ENCODE results near the gene NAXE.

NAXE gene

DNA sequence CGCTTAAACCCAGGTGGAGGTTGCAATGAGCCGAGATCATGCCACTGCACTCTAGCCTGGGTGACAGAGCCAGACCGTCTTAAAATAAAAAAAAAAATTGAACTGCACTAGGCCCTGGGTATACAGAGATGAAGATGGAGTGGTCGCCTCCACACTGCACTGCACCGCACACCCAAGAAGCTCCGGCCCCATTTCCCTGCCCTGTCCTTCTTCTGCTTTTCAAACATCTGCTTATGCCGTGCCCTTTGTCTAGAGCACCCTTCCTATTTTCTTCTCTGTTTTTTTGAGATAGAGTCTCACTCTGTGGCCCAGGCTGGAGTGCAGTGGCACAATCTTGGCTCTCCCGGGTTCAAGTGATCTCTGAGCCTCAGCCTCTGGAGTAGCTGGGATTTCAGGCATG lies 36.6 kb upstream of the NAXE start:
- DNase-seq, result no peak

DNA sequence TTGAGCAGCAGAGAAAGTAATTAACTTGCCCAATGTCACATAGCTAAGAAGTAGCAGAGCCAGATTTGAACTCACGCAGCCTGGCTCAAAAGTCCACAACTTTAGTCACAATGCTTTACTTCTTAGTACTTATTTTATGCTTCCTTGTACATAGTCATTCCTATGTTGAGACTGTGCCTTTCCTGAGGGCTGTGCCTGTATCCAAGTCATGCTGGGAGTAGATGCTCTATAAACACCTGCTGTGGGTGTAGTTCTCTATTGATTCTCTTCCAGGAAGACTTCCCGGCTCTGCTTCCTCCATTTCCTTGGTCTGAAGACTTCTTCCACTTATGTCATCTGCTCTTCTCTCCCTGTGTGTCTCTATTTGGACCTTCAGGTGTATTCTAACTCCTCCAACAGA lies 35.9 kb upstream of the NAXE start:
- Mint-ChIP-seq H3K27me3 (no peaks in the 10 kb centered on the region), H3K36me3 (no peaks in the 10 kb centered on the region), H3K27ac (peak overlapping the region; percentile 62), H3K9me3 (no peaks in the 10 kb centered on the region), H3K4me1 (peaks cover 38 to 62% of the 10 kb centered on the region in 2 donors), H3K4me3 (no peak overlapping the region)
- DNase-seq (no peak), ATAC-seq (replicated peaks) (no peak)

More for the DNA sequence above, 36.6 kb upstream of the NAXE start:
- H3K9me3 Mint-ChIP-seq, result no peaks in the 10 kb centered on the region
- ATAC-seq (replicated peaks), result peak in 1 of 2 donors; percentile 53
- H3K27ac Mint-ChIP-seq, result no peak overlapping the region
- H3K27me3 Mint-ChIP-seq, result no peaks in the 10 kb centered on the region
- no peaks in the 10 kb centered on the region for H3K36me3 Mint-ChIP-seq
- H3K4me1 Mint-ChIP-seq, result peaks cover 41 to 67% of the 10 kb centered on the region in 2 donors
- H3K4me3 Mint-ChIP-seq, result no peak overlapping the region

DNA sequence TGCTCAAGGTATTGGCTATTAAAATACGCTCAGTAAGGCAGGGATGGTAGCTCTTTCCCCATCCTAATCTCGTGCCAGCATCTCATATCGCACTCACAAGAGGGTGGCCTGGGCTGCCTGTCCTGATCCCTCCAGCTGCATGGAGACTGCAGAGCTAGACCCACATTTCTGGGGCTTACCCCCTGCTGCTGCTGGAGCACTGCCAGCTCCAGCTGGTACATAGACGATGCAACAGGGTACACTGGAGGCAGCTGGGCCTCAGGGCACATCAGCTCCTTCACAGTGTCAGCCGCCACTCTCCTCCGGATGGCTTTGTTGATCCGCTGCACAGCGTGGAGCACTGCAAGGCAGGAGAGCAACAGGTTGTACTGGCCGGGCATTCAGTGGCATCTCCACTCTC lies 35.2 kb upstream of the NAXE start:
- ATAC-seq (replicated peaks) (no peak), DNase-seq (no peak)
- Mint-ChIP-seq H3K36me3 (no peaks in the 10 kb centered on the region), H3K27me3 (no peaks in the 10 kb centered on the region), H3K4me1 (peaks cover 33 to 56% of the 10 kb centered on the region in 2 donors), H3K9me3 (no peaks in the 10 kb centered on the region), H3K4me3 (no peak overlapping the region), H3K27ac (no peak overlapping the region)

DNA sequence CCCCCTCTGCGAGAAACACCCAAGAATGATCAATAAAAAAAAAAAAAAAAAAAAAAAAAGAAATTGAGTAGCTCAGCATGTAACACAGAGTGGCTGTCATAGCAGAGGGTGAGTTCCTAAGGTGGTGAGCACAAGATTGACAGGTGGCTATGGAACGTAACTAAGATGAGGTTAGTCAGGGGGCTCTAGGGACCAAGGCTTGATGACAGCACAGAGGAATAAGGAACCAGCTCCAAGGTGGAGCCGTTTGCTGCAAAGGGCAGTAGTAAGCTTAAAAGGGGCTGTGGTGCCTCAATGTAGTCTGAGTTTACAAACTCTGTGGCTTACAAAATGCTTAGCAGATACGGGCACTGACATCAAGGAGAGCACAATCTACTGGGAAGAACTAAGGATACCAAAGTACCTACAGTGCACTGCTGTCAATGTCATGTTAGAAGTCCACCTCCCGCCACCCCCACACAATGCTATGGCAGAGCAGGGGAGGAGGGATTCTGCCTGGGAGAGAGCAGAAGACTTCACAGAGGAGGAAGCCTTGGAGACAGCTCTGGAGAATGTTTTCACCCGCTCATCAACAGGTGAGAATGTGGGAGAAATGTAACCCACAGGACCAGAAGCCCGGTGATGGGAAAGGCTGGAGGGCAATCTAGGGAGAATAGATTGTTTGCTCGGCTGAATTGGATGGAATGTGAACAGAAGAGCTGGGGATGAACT lies 32.3 kb upstream of the NAXE start:
- Mint-ChIP-seq H3K27me3 (no peaks in the 10 kb centered on the region), H3K9me3 (no peaks in the 10 kb centered on the region), H3K36me3 (no peaks in the 10 kb centered on the region), H3K4me3 (no peak overlapping the region), H3K4me1 (peaks cover 10 to 27% of the 10 kb centered on the region in 2 donors), H3K27ac (no peak overlapping the region)
- peak; percentile 91 to 98 for ATAC-seq (replicated peaks)
- DNase-seq, result no peak

DNA sequence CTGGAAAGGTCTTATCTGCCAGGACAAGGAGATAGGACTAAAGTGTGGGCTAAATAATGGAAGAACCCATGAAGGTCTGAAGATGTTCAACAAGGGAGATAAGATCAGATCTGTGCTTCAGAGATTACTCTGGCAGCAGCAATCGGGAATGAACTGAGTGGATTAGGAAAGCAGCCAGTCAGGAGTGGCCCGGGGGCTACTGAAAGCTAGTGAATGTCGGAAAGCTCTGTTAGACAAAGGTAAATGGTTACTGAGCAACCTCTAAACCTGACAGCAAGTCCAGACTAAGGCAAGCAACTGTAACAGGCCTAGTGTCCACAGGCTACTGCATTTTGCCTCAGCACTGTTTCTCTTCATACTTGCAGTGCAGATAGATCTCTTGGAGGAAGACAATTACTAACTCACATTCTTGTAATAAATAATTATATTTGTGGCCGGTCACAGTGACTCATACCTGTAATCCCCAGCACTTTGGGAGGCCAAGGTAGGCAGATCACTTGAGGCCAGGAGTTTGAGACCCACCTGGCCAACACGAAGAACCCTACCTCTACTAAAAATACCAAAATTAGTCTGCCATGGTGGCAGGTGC lies 31.7 kb upstream of the NAXE start:
- no peak overlapping the region for H3K4me3 Mint-ChIP-seq
- no peaks in the 10 kb centered on the region for H3K36me3 Mint-ChIP-seq
- no peaks in the 10 kb centered on the region for H3K27me3 Mint-ChIP-seq
- DNase-seq (no peak), ATAC-seq (replicated peaks) (no peak)
- no peaks in the 10 kb centered on the region for H3K9me3 Mint-ChIP-seq
- no peak overlapping the region for H3K27ac Mint-ChIP-seq
- peaks cover 7 to 20% of the 10 kb centered on the region in 2 donors for H3K4me1 Mint-ChIP-seq

DNA sequence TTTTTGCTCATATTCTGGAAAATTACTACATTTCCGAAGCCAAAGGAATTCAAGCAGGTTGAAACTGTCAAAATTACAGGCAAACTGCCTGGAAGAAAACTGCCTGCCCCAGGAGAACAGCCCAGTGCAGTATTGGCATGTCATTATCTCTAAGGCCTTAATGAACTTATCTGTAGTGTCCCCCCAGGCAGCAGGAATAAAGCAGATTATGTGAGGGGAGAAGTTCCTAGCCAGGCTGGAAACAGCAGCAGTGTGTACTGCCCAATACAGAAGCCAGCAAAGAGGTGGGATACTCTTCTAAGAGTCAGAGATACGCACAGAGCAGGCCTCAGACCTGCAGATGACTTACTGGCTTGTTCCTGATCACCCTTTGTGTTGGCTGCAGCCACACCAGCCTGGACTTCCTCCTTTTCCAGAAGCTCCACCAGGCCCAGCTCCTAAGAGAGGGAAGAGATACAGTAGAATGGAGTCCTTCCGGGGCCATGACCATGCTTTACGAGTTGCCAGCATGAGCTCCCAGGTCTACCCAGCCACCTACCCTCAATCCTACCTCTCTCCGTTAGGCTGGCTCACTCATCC lies 30.9 kb upstream of the NAXE start:
- no peak overlapping the region for H3K27ac Mint-ChIP-seq
- no peaks in the 10 kb centered on the region for H3K9me3 Mint-ChIP-seq
- ATAC-seq (replicated peaks), result no peak
- H3K27me3 Mint-ChIP-seq, result no peaks in the 10 kb centered on the region
- no peak overlapping the region for H3K4me3 Mint-ChIP-seq
- DNase-seq, result no peak
- H3K4me1 Mint-ChIP-seq, result peaks cover 4 to 14% of the 10 kb centered on the region in 2 donors
- no peaks in the 10 kb centered on the region for H3K36me3 Mint-ChIP-seq

DNA sequence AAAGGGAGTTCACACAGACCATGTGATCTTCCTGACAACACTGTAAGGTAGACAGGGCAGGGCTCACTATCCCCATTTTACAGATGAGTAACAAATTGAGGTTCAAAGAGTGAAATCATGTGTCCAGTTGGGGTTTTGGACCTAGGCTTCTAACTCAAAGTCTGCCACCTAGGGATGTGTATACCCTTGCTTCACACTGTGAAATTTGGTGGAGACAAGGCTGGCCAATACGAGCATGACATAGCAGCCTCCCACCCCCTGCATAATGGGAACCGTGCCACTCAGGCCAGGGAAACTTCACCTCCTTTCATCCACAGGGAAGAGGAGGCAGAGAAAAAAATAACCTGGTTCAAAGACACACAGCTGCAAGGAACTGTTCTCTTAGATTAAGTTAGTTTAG lies 26.1 kb upstream of the NAXE start:
- Mint-ChIP-seq H3K36me3 (no peaks in the 10 kb centered on the region), H3K4me1 (no peaks in the 10 kb centered on the region), H3K9me3 (no peaks in the 10 kb centered on the region), H3K27me3 (peaks cover 0 to under 1% of the 10 kb centered on the region in 2 donors), H3K4me3 (no peak overlapping the region), H3K27ac (no peak overlapping the region)
- no peak for DNase-seq
- ATAC-seq (replicated peaks), result no peak

DNA sequence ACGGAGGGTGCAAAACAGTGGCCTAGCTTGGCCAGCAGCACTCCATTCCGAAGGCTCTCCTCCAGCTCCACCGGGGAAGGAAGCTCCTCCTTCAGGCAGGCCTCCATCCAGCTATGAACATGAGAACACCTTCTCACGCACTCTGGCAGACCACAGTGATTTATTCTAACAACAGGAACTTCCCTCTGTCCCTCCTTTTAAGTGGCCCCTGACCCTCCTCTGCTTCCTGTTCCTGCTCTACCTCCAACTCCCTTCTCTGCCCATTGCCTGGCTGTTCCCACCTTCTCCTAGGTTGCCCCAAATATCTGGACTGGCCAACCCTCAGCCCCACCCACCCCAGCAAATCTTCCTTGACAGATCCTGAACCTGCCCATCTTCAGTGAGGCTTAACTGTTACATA lies 25.1 kb upstream of the NAXE start:
- no peak for DNase-seq
- H3K4me1 Mint-ChIP-seq, result peaks cover 0 to 3% of the 10 kb centered on the region in 2 donors
- no peaks in the 10 kb centered on the region for H3K9me3 Mint-ChIP-seq
- no peak overlapping the region for H3K27ac Mint-ChIP-seq
- H3K27me3 Mint-ChIP-seq, result peaks cover 8 to 10% of the 10 kb centered on the region in 2 donors
- no peaks in the 10 kb centered on the region for H3K36me3 Mint-ChIP-seq
- ATAC-seq (replicated peaks), result no peak
- no peak overlapping the region for H3K4me3 Mint-ChIP-seq

DNA sequence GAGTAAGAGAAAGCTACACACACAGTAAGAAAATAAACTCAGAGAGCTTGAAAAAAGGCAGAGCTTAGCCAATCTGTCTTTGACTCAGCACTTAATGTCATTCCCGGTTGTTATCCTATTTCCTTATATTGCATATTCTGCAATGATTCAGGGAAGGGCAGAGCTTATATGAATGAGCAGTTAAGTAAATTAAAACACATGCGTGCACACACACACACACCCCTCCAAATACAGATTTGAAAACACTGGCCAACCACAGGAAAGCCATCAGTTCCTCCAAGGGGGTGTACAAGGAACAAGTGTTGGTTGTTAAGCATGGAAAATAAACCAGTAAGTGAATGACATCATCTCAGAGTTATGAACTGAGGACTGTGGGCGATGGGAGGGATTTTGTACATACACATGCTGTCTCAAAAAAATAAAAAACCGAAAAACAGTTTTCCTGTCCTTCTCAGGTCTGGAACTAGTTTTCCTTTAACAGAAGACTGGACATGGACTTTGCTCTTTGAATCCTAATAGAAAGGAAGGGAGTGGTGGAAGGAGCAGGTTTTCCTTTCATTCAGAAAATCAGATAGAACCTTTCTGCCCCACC lies 20.2 kb upstream of the NAXE start:
- H3K36me3 Mint-ChIP-seq, result peaks cover 0 to 3% of the 10 kb centered on the region in 2 donors
- no peak overlapping the region for H3K27ac Mint-ChIP-seq
- no peak for DNase-seq
- peaks cover 21% of the 10 kb centered on the region in 2 donors for H3K27me3 Mint-ChIP-seq
- peaks cover 11 to 15% of the 10 kb centered on the region in 2 donors for H3K4me1 Mint-ChIP-seq
- H3K9me3 Mint-ChIP-seq, result no peaks in the 10 kb centered on the region
- peak; percentile 31 to 33 for ATAC-seq (replicated peaks)
- peak overlapping the region; percentile 87 to 90 for H3K4me3 Mint-ChIP-seq

DNA sequence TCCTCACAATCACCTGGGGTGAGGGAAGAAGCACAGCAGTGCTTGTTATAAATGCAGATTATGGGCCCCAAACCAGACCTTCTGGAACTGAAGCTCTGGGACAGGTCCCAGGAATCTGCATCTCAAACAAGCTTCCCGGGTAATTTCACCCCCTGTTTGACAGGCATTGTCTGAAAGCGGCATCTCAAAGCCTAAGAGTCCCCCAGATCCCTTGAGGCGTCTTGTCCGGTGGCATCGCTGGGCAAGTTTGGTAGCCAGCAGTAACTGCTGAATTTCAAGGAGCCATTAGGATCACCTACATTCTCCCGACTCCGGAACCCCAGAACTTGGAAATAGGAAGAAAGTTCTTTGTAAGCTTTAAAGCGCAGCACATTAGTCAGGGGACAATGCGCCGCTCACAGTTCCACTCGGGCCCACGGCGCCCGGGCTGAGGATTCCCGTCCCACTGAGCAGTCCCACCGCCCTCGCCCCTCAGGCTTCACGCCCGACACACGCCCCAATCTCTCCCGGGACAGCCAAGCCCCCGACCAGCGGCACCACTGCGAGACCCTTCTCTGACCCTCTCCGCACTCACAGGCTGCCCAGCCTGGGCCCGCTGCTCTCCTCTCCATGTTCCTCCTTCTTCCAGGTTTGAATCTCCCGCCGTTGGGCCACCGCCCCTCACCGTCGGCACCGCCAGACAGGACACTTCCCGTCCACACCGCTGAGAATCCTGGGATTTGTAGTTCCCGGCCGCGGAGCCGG lies 19.5 kb upstream of the NAXE start, which contains the start of gene IQGAP3:
IQGAP3 (minus strand) TSS at position 647 of the 744 bp plus-strand sequence; CDS start at position 611, 36 bp downstream.
- no peaks in the 10 kb centered on the region for H3K9me3 Mint-ChIP-seq
- ATAC-seq (replicated peaks), result peak; percentile 97 to 98
- H3K4me1 Mint-ChIP-seq, result peaks cover 11 to 15% of the 10 kb centered on the region in 2 donors
- DNase-seq, result peak; percentile 79
- peak within 1 kb of the TSS; percentile 87 to 90 for H3K4me3 Mint-ChIP-seq
- H3K27ac Mint-ChIP-seq, result peak within 1 kb of the TSS; percentile 44
- peaks cover 0 to 3% of the 10 kb centered on the region in 2 donors for H3K36me3 Mint-ChIP-seq
- H3K27me3 Mint-ChIP-seq, result peaks cover 21% of the 10 kb centered on the region in 2 donors

DNA sequence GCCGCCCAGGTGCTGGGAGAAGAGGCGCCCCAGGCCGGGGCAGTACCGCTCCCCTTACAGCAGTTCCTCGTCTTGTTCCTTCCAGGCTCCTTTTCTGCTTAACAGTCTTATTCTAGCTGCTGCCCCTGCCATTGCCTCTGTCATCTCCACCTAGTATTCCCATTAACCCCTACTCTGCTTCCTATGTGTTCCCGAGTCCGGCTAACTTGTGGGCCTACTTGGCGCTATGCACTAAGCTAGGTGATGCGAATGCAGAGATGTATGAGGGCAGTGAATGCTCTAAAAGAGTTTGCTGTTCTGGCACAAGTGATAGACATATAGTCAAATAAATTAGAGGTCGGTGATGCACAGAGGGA lies 18.9 kb upstream of the NAXE start:
- peaks cover 21% of the 10 kb centered on the region in 2 donors for H3K27me3 Mint-ChIP-seq
- DNase-seq (no peak), ATAC-seq (replicated peaks) (peak in 1 of 2 donors; percentile 2)
- H3K9me3 Mint-ChIP-seq, result no peaks in the 10 kb centered on the region
- peak overlapping the region; percentile 44 for H3K27ac Mint-ChIP-seq
- peaks cover 11 to 16% of the 10 kb centered on the region in 2 donors for H3K4me1 Mint-ChIP-seq
- peak overlapping the region; percentile 87 to 90 for H3K4me3 Mint-ChIP-seq
- H3K36me3 Mint-ChIP-seq, result peaks cover 0 to 3% of the 10 kb centered on the region in 2 donors

DNA sequence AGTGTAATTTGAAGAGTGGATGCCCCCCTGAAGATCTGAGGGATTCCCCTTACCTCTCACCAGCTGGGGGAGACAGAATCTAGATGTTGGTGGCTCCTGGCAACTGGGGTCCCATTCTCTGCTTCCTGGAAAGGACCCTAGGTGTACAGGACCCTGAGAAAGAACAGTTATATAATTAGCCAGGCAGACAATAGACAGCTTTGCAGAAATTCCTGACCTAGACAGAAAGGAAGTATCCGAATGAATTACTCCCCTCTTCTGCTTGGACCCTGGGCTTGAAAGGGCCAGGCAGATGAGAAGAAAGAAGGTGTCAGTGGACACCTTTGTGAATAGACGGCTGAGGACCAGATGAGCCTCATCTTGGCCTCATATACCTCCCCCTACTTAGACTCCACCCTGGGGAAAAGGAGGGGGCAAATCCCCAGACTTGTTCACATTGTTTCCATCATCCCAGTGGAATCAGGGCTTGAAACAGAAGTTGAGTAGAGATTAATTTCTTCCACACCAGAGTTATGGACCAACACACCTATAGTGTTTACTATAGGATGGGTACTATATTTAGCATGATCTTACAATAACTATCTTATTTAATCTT lies 17.4 kb upstream of the NAXE start:
- Mint-ChIP-seq H3K27me3 (peaks cover 21% of the 10 kb centered on the region in 2 donors), H3K4me1 (peaks cover 11 to 22% of the 10 kb centered on the region in 2 donors), H3K27ac (no peak overlapping the region), H3K4me3 (no peak overlapping the region), H3K36me3 (peaks cover 0 to 3% of the 10 kb centered on the region in 2 donors), H3K9me3 (no peaks in the 10 kb centered on the region)
- DNase-seq, result no peak
- ATAC-seq (replicated peaks), result no peak

DNA sequence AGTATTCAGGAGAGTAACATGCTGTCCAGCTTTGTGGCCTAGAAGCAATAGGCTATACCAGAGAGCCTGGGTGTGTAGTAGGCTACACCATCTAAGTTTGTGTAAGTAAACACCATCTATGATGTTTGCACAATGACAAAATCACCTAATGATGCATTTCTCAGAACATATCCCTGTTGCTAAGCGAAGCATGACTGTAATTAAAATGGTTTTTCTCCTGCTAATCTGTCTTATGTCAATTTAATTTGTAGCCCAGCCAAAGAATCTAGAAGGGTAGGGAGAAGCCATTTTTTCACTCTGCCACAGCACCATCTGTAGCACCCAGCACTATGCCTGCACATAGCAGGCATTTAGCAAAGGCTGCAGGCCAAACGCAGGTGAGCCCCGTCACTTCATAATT lies 14.0 kb upstream of the NAXE start:
- DNase-seq, result no peak
- Mint-ChIP-seq H3K27me3 (peaks cover 5 to 8% of the 10 kb centered on the region in 2 donors), H3K36me3 (peaks cover 0 to 1% of the 10 kb centered on the region in 2 donors), H3K27ac (no peak overlapping the region), H3K4me3 (no peak overlapping the region), H3K9me3 (no peaks in the 10 kb centered on the region), H3K4me1 (peaks cover 17 to 31% of the 10 kb centered on the region in 2 donors)
- ATAC-seq (replicated peaks), result no peak

DNA sequence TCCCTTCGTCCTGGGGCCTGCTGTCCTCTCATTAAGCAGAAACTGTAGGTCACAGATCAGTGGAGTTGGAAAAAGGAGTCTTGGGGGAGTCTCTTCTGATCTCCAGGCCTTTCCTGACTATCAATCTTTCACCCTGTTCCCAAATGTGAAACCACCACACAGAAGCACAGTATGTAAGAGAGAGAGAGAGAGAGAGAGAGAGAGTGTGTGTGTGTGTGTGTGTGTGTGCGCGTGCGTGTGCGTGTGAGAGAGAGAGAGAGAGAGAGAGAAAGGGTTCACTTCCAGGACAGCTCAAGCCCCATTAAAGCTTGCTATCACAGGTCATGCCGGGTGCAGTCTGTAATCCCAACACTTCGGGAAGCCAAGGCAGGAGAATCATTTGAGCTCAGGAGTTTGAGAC lies 13.5 kb upstream of the NAXE start:
- no peak for DNase-seq
- peaks cover under 1 to 3% of the 10 kb centered on the region in 2 donors for H3K27me3 Mint-ChIP-seq
- peaks cover 0 to 4% of the 10 kb centered on the region in 2 donors for H3K36me3 Mint-ChIP-seq
- ATAC-seq (replicated peaks), result no peak
- H3K4me1 Mint-ChIP-seq, result peaks cover 18 to 31% of the 10 kb centered on the region in 2 donors
- no peaks in the 10 kb centered on the region for H3K9me3 Mint-ChIP-seq
- no peak overlapping the region for H3K27ac Mint-ChIP-seq
- H3K4me3 Mint-ChIP-seq, result no peak overlapping the region

All from stimulated activated naive B cell treated with anti-CD40 and anti-IgM and Interleukin-4, amounts not matched to agents 10 μg/mL and 1 μg/mL and 100 μg/mL, for 72 hours (primary cell).